Measurements from ENCODE around the gene BRD1. TPM values are rescaled to one million over a fixed set of nuclear protein-coding genes. Genes with fewer than 3 reads are reported as not detected.

The BRD1 gene
- total and polyA plus RNA-seq, 2 donors = 18.2 to 43.6 TPM

DNA sequence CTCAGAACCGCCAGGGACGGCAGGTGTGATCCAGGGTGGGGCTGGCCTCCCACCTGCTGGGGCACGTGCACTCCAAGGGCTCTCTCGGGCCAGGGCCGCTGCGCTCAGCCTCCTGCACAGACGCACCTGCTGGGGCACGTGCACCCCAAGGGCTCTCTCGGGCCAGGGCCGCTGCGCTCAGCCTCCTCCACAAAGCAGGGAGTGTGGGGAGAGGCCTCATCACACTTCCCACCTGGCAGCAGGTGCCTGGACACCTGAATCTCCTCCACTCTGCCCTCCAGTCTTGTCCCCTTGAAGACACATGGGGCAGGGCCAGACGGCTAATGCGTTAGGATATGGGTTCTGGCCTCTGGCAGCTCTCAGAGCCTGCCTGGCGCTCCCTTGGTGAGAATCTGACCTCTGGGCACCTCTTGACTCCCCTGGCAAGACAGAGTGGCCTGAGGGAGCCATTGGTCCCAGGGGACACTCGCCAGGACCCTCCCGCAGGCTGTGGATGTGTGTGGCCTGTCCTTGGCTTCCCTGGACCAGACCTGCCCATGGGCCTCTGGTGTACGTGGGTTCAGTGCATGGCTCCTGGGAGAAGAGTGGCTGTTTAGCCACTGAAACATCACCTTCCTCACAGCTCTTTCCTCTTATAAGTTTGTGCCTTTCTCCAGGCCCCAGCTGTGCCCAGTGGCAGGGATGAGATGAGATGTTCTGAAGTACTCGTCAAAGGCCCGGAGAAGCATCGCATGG, 73.5 kb downstream of the BRD1 start:
- no peaks in the 10 kb centered on the region for H3K36me3 ChIP-seq (ENCODE audit: control insufficient read depth in 2 of 2, insufficient read depth in 2 of 2, low read length in 1 of 2)
- no peak for DNase-seq (ENCODE audit: low read depth in 6 of 9, low spot score in 9 of 9)
- WGBS = 93% methylated on average over 20 of the region's 20 CpGs
- no peaks in the 10 kb centered on the region for H3K27me3 ChIP-seq (ENCODE audit: control insufficient read depth in 2 of 2, insufficient read depth in 1 of 2, low read length in 1 of 2)
- H3K9me3 ChIP-seq (ENCODE audit: control insufficient read depth in 2 of 2, insufficient read depth in 1 of 2, low read length in 1 of 2) = peaks cover 0 to 11% of the 10 kb centered on the region in 2 donors
- H3K27ac ChIP-seq (ENCODE audit: low read depth in 1 of 2, low read length in 1 of 2) = no peak overlapping the region
- H3K4me1 ChIP-seq (ENCODE audit: control insufficient read depth in 2 of 2, insufficient read depth in 2 of 2, low read length in 2 of 2) = no peaks in the 10 kb centered on the region
- no peak overlapping the region for H3K4me3 ChIP-seq (ENCODE audit: low read length in 2 of 2)

DNA sequence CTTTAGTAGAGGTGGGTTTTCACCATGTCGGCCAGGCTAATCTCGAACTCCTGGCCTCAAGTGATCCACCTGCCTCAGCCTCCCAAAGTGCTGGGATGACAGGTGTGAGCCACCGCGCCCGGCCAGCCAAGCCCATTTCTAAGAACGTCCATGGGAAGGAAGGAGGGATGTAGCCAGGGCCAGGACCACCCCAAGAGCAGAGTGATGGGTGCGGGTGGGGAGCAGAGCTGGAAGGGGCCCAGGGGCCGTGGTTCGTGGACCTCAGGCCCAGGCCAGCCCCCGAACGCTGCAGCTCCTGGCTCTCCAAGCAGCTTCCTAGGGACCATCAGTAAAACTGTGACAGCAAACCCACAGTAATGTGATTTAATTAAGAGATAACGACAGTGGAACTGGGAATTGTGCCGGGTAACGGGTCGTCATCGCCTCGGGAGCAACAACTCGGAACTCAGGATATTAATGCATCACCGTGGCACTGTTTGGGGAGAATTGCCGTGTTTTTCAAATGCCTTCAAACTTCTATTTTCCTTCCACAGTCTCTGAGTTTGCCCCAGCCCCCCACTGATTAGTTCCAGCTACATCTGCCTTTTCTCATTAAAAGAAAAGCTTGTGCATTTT, 74.3 kb downstream of the BRD1 start:
- Histone ChIP-seq H3K4me1 (ENCODE audit: control insufficient read depth in 2 of 2, insufficient read depth in 2 of 2, low read length in 2 of 2) (no peaks in the 10 kb centered on the region), H3K36me3 (ENCODE audit: control insufficient read depth in 2 of 2, insufficient read depth in 2 of 2, low read length in 1 of 2) (no peaks in the 10 kb centered on the region), H3K4me3 (ENCODE audit: low read length in 2 of 2) (no peak overlapping the region), H3K27ac (ENCODE audit: low read depth in 1 of 2, low read length in 1 of 2) (no peak overlapping the region), H3K27me3 (ENCODE audit: control insufficient read depth in 2 of 2, insufficient read depth in 1 of 2, low read length in 1 of 2) (no peaks in the 10 kb centered on the region), H3K9me3 (ENCODE audit: control insufficient read depth in 2 of 2, insufficient read depth in 1 of 2, low read length in 1 of 2) (peaks cover 0 to 11% of the 10 kb centered on the region in 2 donors)
- 96% methylated on average over 20 of the region's 20 CpGs for WGBS
- no peak for DNase-seq (ENCODE audit: low read depth in 6 of 9, low spot score in 9 of 9)

DNA sequence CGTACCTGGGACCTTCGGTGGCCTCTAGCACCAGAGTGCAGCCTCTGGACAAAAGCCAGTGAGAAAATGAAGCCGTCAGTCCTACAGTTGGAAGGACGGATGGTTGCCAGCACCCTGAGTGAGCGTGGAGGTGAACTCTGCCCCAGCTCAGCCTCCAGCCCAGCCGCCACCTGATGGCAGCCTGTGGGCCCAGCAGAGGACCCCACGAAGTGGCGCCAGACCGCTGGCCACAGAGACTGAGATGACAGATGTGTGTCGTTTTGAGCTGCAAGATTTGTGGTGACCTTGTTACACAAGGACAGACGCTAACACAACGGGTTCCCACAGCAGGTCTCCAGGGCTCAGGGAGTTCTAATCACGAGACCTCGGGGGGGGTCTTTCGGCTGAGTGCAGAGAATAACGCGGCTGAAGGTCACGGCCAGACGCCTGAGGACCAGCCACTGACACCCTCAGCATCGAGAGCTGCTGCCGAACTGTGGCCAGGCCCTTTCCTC, 75.0 kb downstream of the BRD1 start:
- Histone ChIP-seq H3K27ac (ENCODE audit: low read depth in 1 of 2, low read length in 1 of 2) (no peak overlapping the region), H3K27me3 (ENCODE audit: control insufficient read depth in 2 of 2, insufficient read depth in 1 of 2, low read length in 1 of 2) (no peaks in the 10 kb centered on the region), H3K36me3 (ENCODE audit: control insufficient read depth in 2 of 2, insufficient read depth in 2 of 2, low read length in 1 of 2) (no peaks in the 10 kb centered on the region), H3K4me1 (ENCODE audit: control insufficient read depth in 2 of 2, insufficient read depth in 2 of 2, low read length in 2 of 2) (no peaks in the 10 kb centered on the region), H3K9me3 (ENCODE audit: control insufficient read depth in 2 of 2, insufficient read depth in 1 of 2, low read length in 1 of 2) (peaks cover 0 to 11% of the 10 kb centered on the region in 2 donors), H3K4me3 (ENCODE audit: low read length in 2 of 2) (no peak overlapping the region)
- no peak for DNase-seq (ENCODE audit: low read depth in 6 of 9, low spot score in 9 of 9)
- WGBS = 92% methylated on average over 21 of the region's 21 CpGs

DNA sequence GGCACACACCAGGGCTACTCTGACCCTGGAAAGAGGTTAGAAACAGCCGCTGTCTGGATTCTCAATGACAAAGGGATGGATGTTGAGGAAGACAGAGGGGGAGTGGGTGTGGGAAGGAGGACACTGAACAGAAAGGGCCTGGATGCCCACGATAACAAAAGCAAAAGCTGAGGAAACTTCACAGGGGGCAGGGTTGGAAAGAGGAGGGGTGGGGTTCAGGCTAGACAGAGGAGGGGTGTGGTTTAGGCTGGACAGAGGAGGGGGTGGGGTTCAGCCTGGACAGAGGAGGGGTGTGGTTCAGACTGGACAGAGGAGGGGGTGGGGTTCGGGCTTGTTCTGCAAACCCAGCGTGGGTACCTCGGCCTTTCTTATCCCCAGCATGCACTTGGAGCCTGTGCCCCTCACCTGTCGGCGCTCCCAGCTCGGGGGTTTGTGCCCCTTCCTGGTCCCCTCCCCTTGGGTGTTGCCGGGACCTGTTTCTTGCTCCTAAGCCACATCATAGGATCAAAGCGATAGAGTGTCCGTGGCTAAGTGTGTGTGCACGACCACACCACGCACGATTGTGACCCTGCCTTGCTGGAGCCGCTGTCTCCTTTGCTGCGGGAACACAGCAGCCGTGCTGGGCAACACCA, 75.6 kb downstream of the BRD1 start:
- 93% methylated on average over 17 of the region's 17 CpGs for WGBS
- no peaks in the 10 kb centered on the region for H3K27me3 ChIP-seq (ENCODE audit: control insufficient read depth in 2 of 2, insufficient read depth in 1 of 2, low read length in 1 of 2)
- no peak overlapping the region for H3K4me3 ChIP-seq (ENCODE audit: low read length in 2 of 2)
- no peaks in the 10 kb centered on the region for H3K4me1 ChIP-seq (ENCODE audit: control insufficient read depth in 2 of 2, insufficient read depth in 2 of 2, low read length in 2 of 2)
- DNase-seq (ENCODE audit: low read depth in 6 of 9, low spot score in 9 of 9) = no peak
- H3K9me3 ChIP-seq (ENCODE audit: control insufficient read depth in 2 of 2, insufficient read depth in 1 of 2, low read length in 1 of 2) = peaks cover 0 to 11% of the 10 kb centered on the region in 2 donors
- no peak overlapping the region for H3K27ac ChIP-seq (ENCODE audit: low read depth in 1 of 2, low read length in 1 of 2)
- no peaks in the 10 kb centered on the region for H3K36me3 ChIP-seq (ENCODE audit: control insufficient read depth in 2 of 2, insufficient read depth in 2 of 2, low read length in 1 of 2)

DNA sequence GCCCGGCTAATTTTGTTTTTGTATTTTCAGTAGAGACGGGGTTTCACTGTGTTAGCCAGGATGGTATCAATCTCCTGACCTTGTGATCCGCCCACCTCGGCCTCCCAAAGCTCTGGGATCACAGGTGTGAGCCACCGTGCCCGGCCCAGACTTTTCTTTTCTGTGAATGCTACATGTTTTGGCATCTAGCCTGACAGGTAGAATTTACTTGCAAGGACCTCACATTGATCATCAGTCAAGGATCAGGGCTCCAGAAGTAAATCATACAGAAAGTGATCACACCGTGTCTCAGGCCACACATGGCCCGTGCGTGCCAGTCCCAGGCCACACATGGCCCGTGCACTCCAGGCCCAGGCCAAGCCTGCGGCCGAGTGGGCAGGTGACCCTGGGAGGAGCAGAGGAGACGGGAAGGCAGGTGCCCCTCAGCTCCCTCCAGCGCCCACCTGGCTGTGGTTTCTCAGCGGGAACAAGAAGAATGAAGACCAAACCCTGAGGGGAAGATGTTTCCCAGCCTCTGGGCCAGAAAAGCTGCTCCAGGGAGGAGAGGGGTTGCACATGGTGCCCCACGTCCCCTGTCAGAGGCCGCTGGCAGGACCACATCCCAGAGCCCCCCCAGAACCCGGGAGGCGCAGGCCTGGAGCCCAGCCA, 76.2 kb downstream of the BRD1 start:
- Histone ChIP-seq H3K4me1 (ENCODE audit: control insufficient read depth in 2 of 2, insufficient read depth in 2 of 2, low read length in 2 of 2) (no peaks in the 10 kb centered on the region), H3K27ac (ENCODE audit: low read depth in 1 of 2, low read length in 1 of 2) (no peak overlapping the region), H3K9me3 (ENCODE audit: control insufficient read depth in 2 of 2, insufficient read depth in 1 of 2, low read length in 1 of 2) (peaks cover 0 to 5% of the 10 kb centered on the region in 2 donors), H3K27me3 (ENCODE audit: control insufficient read depth in 2 of 2, insufficient read depth in 1 of 2, low read length in 1 of 2) (no peaks in the 10 kb centered on the region), H3K36me3 (ENCODE audit: control insufficient read depth in 2 of 2, insufficient read depth in 2 of 2, low read length in 1 of 2) (no peaks in the 10 kb centered on the region), H3K4me3 (ENCODE audit: low read length in 2 of 2) (no peak overlapping the region)
- DNase-seq (ENCODE audit: low read depth in 6 of 9, low spot score in 9 of 9) = no peak
- 84% methylated on average over 19 of the region's 19 CpGs for WGBS

DNA sequence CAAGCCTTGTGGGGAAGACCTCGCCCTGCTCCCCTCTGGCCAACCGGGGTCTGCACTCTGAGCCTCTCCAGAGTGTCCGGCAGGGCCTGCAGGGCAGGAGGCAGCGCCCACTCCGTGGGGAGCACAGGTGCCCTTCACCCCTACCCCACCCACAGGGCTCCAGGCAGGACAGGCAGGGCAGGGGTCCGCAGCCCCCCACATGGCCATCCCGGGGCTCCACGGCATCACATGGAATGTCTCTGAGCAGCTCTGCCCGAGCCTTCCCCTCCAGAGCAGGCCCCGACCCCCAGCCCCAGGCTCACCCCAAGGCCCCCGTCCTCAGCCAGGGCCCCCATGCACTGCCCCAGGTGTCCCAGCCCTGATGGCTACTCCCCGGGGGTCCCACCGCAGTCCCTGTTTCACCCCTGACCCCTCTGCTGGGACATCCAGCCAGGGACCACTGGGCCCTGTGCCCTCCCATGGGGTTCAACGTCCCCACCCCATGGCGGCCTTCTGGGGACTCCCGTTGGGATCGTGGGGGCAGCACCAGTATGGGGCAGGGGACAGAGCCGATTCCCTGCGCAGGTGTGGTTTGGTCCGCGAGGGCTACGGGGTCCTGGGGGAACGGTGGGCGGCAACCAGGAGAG, 77.7 kb downstream of the BRD1 start:
- 95% methylated on average over 24 of the region's 24 CpGs for WGBS
- no peak for DNase-seq (ENCODE audit: low read depth in 6 of 9, low spot score in 9 of 9)
- H3K27me3 ChIP-seq (ENCODE audit: control insufficient read depth in 2 of 2, insufficient read depth in 1 of 2, low read length in 1 of 2) = no peaks in the 10 kb centered on the region

DNA sequence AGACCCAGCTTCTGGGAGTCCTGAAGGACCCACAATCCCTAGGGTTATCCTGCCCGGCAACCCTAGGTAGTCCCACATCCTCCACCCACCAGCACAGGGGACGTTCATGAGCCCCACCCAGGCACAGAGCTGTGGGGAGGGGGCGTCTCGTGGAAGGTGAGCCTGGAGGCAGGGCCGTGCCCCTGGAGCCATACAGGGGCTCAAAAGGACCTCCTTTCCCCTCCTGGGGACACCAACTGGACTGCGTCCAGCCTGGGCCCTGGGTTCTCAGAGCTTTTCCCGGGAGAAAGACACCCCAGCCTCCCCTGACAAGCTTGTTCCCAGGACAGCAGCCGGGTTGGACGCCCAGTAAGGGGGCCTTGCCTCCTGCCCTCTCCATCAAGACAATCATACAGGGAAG, 78.4 kb downstream of the BRD1 start:
- no peak for DNase-seq (ENCODE audit: low read depth in 6 of 9, low spot score in 9 of 9)
- Histone ChIP-seq H3K9me3 (ENCODE audit: control insufficient read depth in 2 of 2, insufficient read depth in 1 of 2, low read length in 1 of 2) (no peaks in the 10 kb centered on the region), H3K27ac (ENCODE audit: low read depth in 1 of 2, low read length in 1 of 2) (no peak overlapping the region), H3K4me3 (ENCODE audit: low read length in 2 of 2) (no peak overlapping the region), H3K27me3 (ENCODE audit: control insufficient read depth in 2 of 2, insufficient read depth in 1 of 2, low read length in 1 of 2) (no peaks in the 10 kb centered on the region), H3K4me1 (ENCODE audit: control insufficient read depth in 2 of 2, insufficient read depth in 2 of 2, low read length in 2 of 2) (no peaks in the 10 kb centered on the region), H3K36me3 (ENCODE audit: control insufficient read depth in 2 of 2, insufficient read depth in 2 of 2, low read length in 1 of 2) (no peaks in the 10 kb centered on the region)
- WGBS = 92% methylated on average over 9 of the region's 9 CpGs

More for the DNA sequence above, 77.7 kb downstream of the BRD1 start:
- Histone ChIP-seq H3K9me3 (ENCODE audit: control insufficient read depth in 2 of 2, insufficient read depth in 1 of 2, low read length in 1 of 2) (no peaks in the 10 kb centered on the region), H3K27ac (ENCODE audit: low read depth in 1 of 2, low read length in 1 of 2) (no peak overlapping the region), H3K4me3 (ENCODE audit: low read length in 2 of 2) (no peak overlapping the region), H3K36me3 (ENCODE audit: control insufficient read depth in 2 of 2, insufficient read depth in 2 of 2, low read length in 1 of 2) (no peaks in the 10 kb centered on the region), H3K4me1 (ENCODE audit: control insufficient read depth in 2 of 2, insufficient read depth in 2 of 2, low read length in 2 of 2) (no peaks in the 10 kb centered on the region)

DNA sequence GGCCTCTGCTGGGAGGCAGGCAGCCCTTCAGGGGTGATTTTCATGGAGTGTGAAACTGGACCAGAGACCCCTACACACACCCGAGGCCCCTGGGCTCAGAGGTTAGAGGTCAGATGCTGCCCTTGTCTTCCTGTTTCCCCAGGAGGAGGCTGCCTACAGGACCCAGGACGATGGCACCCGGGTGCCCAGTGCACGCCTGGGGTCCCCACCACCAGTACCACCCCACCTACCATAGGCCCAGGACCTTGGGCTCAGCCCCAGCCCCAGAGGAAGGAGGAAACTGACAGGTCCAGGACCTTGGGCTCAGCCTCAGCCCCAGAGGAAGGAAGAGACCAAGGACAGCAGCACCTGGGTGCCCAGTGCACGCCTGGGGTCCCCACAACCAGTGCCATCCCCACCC, 79.2 kb downstream of the BRD1 start:
- Histone ChIP-seq H3K9me3 (ENCODE audit: control insufficient read depth in 2 of 2, insufficient read depth in 1 of 2, low read length in 1 of 2) (no peaks in the 10 kb centered on the region), H3K4me1 (ENCODE audit: control insufficient read depth in 2 of 2, insufficient read depth in 2 of 2, low read length in 2 of 2) (no peaks in the 10 kb centered on the region), H3K4me3 (ENCODE audit: low read length in 2 of 2) (no peak overlapping the region), H3K36me3 (ENCODE audit: control insufficient read depth in 2 of 2, insufficient read depth in 2 of 2, low read length in 1 of 2) (no peaks in the 10 kb centered on the region), H3K27ac (ENCODE audit: low read depth in 1 of 2, low read length in 1 of 2) (no peak overlapping the region), H3K27me3 (ENCODE audit: control insufficient read depth in 2 of 2, insufficient read depth in 1 of 2, low read length in 1 of 2) (no peaks in the 10 kb centered on the region)
- no peak for DNase-seq (ENCODE audit: low read depth in 6 of 9, low spot score in 9 of 9)
- 78% methylated on average over 5 of the region's 5 CpGs for WGBS

Data from thymus (tissue), 11 donors.